H1 (cell line): Measurements from ENCODE around the gene CAPN2. TPM values are rescaled to one million over a fixed set of nuclear protein-coding genes. Genes with fewer than 3 reads are reported as not detected.
"Not testable (repeated sequence)": the region's sequence is repeated elsewhere in the genome, so short reads cannot be mapped to it uniquely, and the experiment has no call there.

Experiments used
- CTCF ChIA-PET: fragments of 300-600 bp; sonication (Branson Sonifier 250); formaldehyde crosslinking; loops from one replicate; lab custom pipeline; 2021; ENCODE audit not compliant: partially characterized antibody; lab: Charles Lee
- POLR2A ChIA-PET: fragments of 300-600 bp; sonication (Branson Sonifier 250); formaldehyde crosslinking; loops from one replicate; lab custom pipeline; 2021; ENCODE audit warnings: inconsistent platforms; ENCODE audit not compliant: partially characterized antibody; lab: Charles Lee
- DNase-seq, 2 experiments: peaks; one replicate each; pipeline versions ENCODE4 v3.0.0 to v3.0.0-alpha.2; 2010 to 2022; ENCODE audit warnings: low spot score in 2 of 2, low read depth in 1 of 2, mixed read lengths in 1 of 2
- FAIRE-seq: peaks from 2 replicates; lab custom pipeline; 2011; peaks lifted over from hg19 to GRCh38; lab: Jason Lieb, UNC
- H2AFZ ChIP-seq: 2 replicates; pipeline ENCODE4 v1.8.1; 2012; ENCODE audit warnings: low read length, inconsistent platforms
- H2AK5ac ChIP-seq: 2 replicates; pipeline ENCODE4 v1.6.1; 2013; ENCODE audit warnings: low read depth, low read length
- H2BK120ac ChIP-seq: replicated peaks from 2 replicates; pipeline ENCODE3; 2013; ENCODE audit warnings: low read depth, low read length, inconsistent platforms
- H2BK12ac ChIP-seq: 2 replicates; pipeline ENCODE4 v1.6.1; 2013; ENCODE audit warnings: low read depth, low read length
- H2BK15ac ChIP-seq: 2 replicates; pipeline ENCODE4 v1.6.1; 2013; ENCODE audit warnings: low read length
- H2BK20ac ChIP-seq: 2 replicates; pipeline ENCODE4 v1.6.1; 2013; ENCODE audit warnings: low read length
- H2BK5ac ChIP-seq: 2 replicates; pipeline ENCODE4 v1.6.1; 2013; ENCODE audit warnings: low read depth, low read length
- H3K14ac ChIP-seq: 2 replicates; pipeline ENCODE4 v1.6.1; 2013; ENCODE audit warnings: inconsistent platforms; ENCODE audit not compliant: insufficient read length
- H3K18ac ChIP-seq: 2 replicates; pipeline ENCODE4 v1.6.1; 2013; ENCODE audit warnings: low read length; ENCODE audit errors: extremely low read depth
- H3K23ac ChIP-seq: 2 replicates; pipeline ENCODE4 v1.6.1; 2013; ENCODE audit warnings: inconsistent platforms; ENCODE audit not compliant: insufficient read length
- H3K23me2 ChIP-seq: 2 replicates; pipeline ENCODE4 v1.6.1; 2013; ENCODE audit warnings: low read depth, low read length
- H3K27ac ChIP-seq: 2 replicates; pipeline ENCODE4 v1.6.1; 2011; ENCODE audit warnings: low read depth, low read length, inconsistent platforms
- H3K27me3 ChIP-seq, 4 experiments: replicated peaks in 1 of 4; 1 replicate in 1 of 4; 2 replicates in 3 of 4; pipeline versions ENCODE4 v1.6.1 to v1.8.1; 2011 to 2013; ENCODE audit warnings: low read length in 3 of 4, mild to moderate bottlenecking in 3 of 4, inconsistent platforms in 2 of 4, mixed read lengths in 2 of 4, moderate library complexity in 1 of 4; ENCODE audit not compliant: control insufficient read depth in 3 of 4, insufficient read depth in 3 of 4; ENCODE audit errors: extremely low read depth in 1 of 4
- H3K36me3 ChIP-seq, 4 experiments: 2 replicates each; pipeline versions ENCODE4 v1.6.1 to v1.8.1; 2011 to 2013; ENCODE audit warnings: mild to moderate bottlenecking in 4 of 4, low read length in 3 of 4, moderate library complexity in 2 of 4, control low read depth in 1 of 4, inconsistent platforms in 1 of 4; ENCODE audit not compliant: insufficient read depth in 4 of 4, control insufficient read depth in 2 of 4
- H3K4ac ChIP-seq: replicated peaks from 2 replicates; pipeline ENCODE3; 2013; ENCODE audit warnings: low read length, low read depth, mixed read lengths, inconsistent platforms; ENCODE audit not compliant: insufficient read length
- H3K4me1 ChIP-seq, 4 experiments: replicated peaks in 1 of 4; 1 replicate in 1 of 4; 2 replicates in 3 of 4; pipeline versions ENCODE4 v1.6.1 to v1.8.1; 2011 to 2013; ENCODE audit warnings: low read length in 3 of 4, inconsistent platforms in 2 of 4, mixed read lengths in 1 of 4; ENCODE audit not compliant: insufficient read depth in 4 of 4, control insufficient read depth in 3 of 4
- H3K4me2 ChIP-seq, 2 experiments: 2 replicates each; pipeline versions ENCODE4 v1.6.1 to v1.8.1; 2011 to 2013; ENCODE audit warnings: low read depth in 2 of 2, low read length in 2 of 2, control low read depth in 1 of 2, inconsistent platforms in 1 of 2, mild to moderate bottlenecking in 1 of 2; ENCODE audit not compliant: insufficient read depth in 1 of 2
- H3K4me3 ChIP-seq, 4 experiments: fragments of 200-600, 300-600 bp in 1 of 4; sonication (generic), shearing (Covaris generic), sonication (Bioruptor Twin) in 1 of 4; 2 replicates each; pipeline versions ENCODE4 v1.5.1 to v1.8.1; 2011 to 2016; ENCODE audit warnings: low read length in 4 of 4, low read depth in 3 of 4, control low read depth in 2 of 4, inconsistent platforms in 2 of 4, mild to moderate bottlenecking in 2 of 4, mixed read lengths in 1 of 4, moderate library complexity in 1 of 4; ENCODE audit not compliant: insufficient read depth in 2 of 4; ENCODE audit errors: extremely low read depth in 1 of 4
- H3K56ac ChIP-seq: replicated peaks from 2 replicates; pipeline ENCODE3; 2013; ENCODE audit warnings: low read depth, mild to moderate bottlenecking, mixed read lengths, low read length, inconsistent platforms; ENCODE audit not compliant: insufficient read length
- H3K79me1 ChIP-seq: 2 replicates; pipeline ENCODE4 v1.6.1; 2013; ENCODE audit warnings: low read depth, low read length, control low read depth
- H3K79me2 ChIP-seq, 2 experiments: 2 replicates each; pipeline versions ENCODE4 v1.6.1 to v1.8.1; 2012 to 2013; ENCODE audit warnings: low read length in 2 of 2, mild to moderate bottlenecking in 2 of 2, inconsistent platforms in 1 of 2; ENCODE audit not compliant: insufficient read depth in 2 of 2, control insufficient read depth in 1 of 2
- H3K9ac ChIP-seq, 4 experiments: replicated peaks in 1 of 4; 1 replicate in 1 of 4; 2 replicates in 3 of 4; pipeline versions ENCODE4 v1.6.1 to v1.8.1; 2011 to 2013; ENCODE audit warnings: low read depth in 3 of 4, low read length in 3 of 4, control low read depth in 2 of 4, mild to moderate bottlenecking in 2 of 4, moderate library complexity in 2 of 4, inconsistent platforms in 1 of 4; ENCODE audit errors: extremely low read depth in 1 of 4
- H3K9me3 ChIP-seq, 2 experiments: 2 replicates each; pipeline versions ENCODE4 v1.6.1 to v1.8.1; 2012 to 2013; ENCODE audit warnings: mild to moderate bottlenecking in 2 of 2, moderate library complexity in 2 of 2, control low read depth in 1 of 2, inconsistent platforms in 1 of 2, low read depth in 1 of 2, low read length in 1 of 2, mixed read lengths in 1 of 2; ENCODE audit not compliant: insufficient read depth in 2 of 2
- H4K20me1 ChIP-seq, 2 experiments: replicated peaks in 1 of 2; 2 replicates each; pipeline versions ENCODE3 to v1.8.1; 2011 to 2013; ENCODE audit warnings: inconsistent platforms in 2 of 2, low read length in 2 of 2, mild to moderate bottlenecking in 1 of 2; ENCODE audit not compliant: insufficient read depth in 2 of 2, control insufficient read depth in 1 of 2
- H4K5ac ChIP-seq: 2 replicates; pipeline ENCODE4 v1.6.1; 2013; ENCODE audit warnings: low read length, low read depth, mixed read lengths, inconsistent platforms; ENCODE audit not compliant: insufficient read length
- H4K8ac ChIP-seq: 2 replicates; pipeline ENCODE4 v1.8.0; 2013; ENCODE audit warnings: mild to moderate bottlenecking, moderate library complexity, low read length, inconsistent platforms; ENCODE audit not compliant: insufficient read depth; ENCODE audit errors: extremely low read depth
- H4K91ac ChIP-seq: replicated peaks from 2 replicates; pipeline ENCODE3; 2013; ENCODE audit warnings: low read length, mixed read lengths, inconsistent platforms; ENCODE audit not compliant: insufficient read length
- RAD21 ChIP-seq, 2 experiments: IDR thresholded peaks in 1 of 2; conservative IDR thresholded peaks in 1 of 2; 2 replicates each; pipeline ENCODE4 v1.6.1; 2011; ENCODE audit warnings: low read depth in 2 of 2, low read length in 2 of 2, improper control_type of control experiment in 1 of 2, inconsistent platforms in 1 of 2, mild to moderate bottlenecking in 1 of 2, moderate library complexity in 1 of 2
- SAP30 ChIP-seq: fragments of 300-600 bp; sonication (generic); IDR thresholded peaks from 2 replicates; pipeline ENCODE4 v1.7.1; 2012; ENCODE audit warnings: low read length, moderate library complexity, mild to moderate bottlenecking, inconsistent platforms; ENCODE audit not compliant: insufficient read depth, insufficient replicate concordance
- polyA plus RNA-seq, 7 experiments: library from polyadenylated mRNA; depleted of rRNA in 3 of 7; stranded (reverse) in 5 of 7; unstranded in 2 of 7; fragments of >200 nt in 5 of 7; fragments of 200-250 nt in 2 of 7; gene quantifications; 1 replicate in 5 of 7; 2 replicates in 1 of 7; 4 replicates in 1 of 7; pipeline versions ENCODE4 v1.2.1 to v1.2.3, GENCODE V29; 2011 to 2013; ENCODE audit warnings: missing spikeins in 2 of 7, mixed read lengths in 2 of 7
- total RNA-seq: library from RNA; stranded (reverse); fragmentation: NEBNext Ultra II Directional; extraction: Animal tissue kit (Norgen Biotek cat#: 25700); gene quantifications from 2 replicates; pipeline ENCODE4 v1.2.1, GENCODE V29; 2021

The CAPN2 gene
- total and polyA plus RNA-seq, 2 of the 8 experiments (the other 6 are each of a cell fraction or from before 2014, with no cell fraction given): 9.2 to 10.3 TPM

- TF ChIP-seq RAD21 (IDR thresholded peaks at IDR 0.05 in 1 of 2, conservative IDR thresholded peaks at IDR 0.05 in 1 of 2; ENCODE audit: low read depth in 2 of 2, low read length in 2 of 2) (no peak), SAP30 (no peak)
These were observed 103.5 kb downstream of the CAPN2 start (continued) for GRCh38 chr1:223815865-223816264.

- H2BK5ac ChIP-seq, H3K27ac ChIP-seq, H3K79me1 ChIP-seq, H3K23me2 ChIP-seq, H2AFZ ChIP-seq, H2BK120ac ChIP-seq, H3K4ac ChIP-seq, H3K14ac ChIP-seq, H2BK20ac ChIP-seq, H2AK5ac ChIP-seq, H3K9me3 ChIP-seq, H3K27me3 ChIP-seq, H4K20me1 ChIP-seq, H4K5ac ChIP-seq, H3K4me3 ChIP-seq, H3K23ac ChIP-seq, H2BK15ac ChIP-seq, H3K4me1 ChIP-seq, H3K9ac ChIP-seq, H2BK12ac ChIP-seq, H4K8ac ChIP-seq, H3K18ac ChIP-seq, H3K56ac ChIP-seq, H3K4me2 ChIP-seq, H4K91ac ChIP-seq, DNase-seq, FAIRE-seq: not testable (repeated sequence)
- ChIA-PET CTCF (interaction anchor here (0.7 kb wide), 1 partner anchor 234 kb away, joined by 5 read pairs; no protein-coding TSS in a partner anchor), POLR2A (interaction anchor here (1.2 kb wide), 1 partner anchor 29 kb away, joined by 3 read pairs; no protein-coding TSS in a partner anchor)
- Histone ChIP-seq H3K36me3 (peaks cover 2 to 40% (median 14%) of the 10 kb centered on the region in 4 experiments; a peak in 6 of 8 replicates), H3K79me2 (peaks cover 4 to 40% of the 10 kb centered on the region in 2 experiments; a peak in 3 of 4 replicates)
These were observed 104.9 kb downstream of the CAPN2 start for GRCh38 chr1:223817265-223817664.
